ENCODE data around the gene SRC.

Gene SRC

GRCh38 chr20:37398750-37399621 is 53.0 kb downstream of the SRC start:
- DNase-seq: no peak

GRCh38 chr20:37401282-37401929 is 55.5 kb downstream of the SRC start:
- no peak for DNase-seq

DNA sequence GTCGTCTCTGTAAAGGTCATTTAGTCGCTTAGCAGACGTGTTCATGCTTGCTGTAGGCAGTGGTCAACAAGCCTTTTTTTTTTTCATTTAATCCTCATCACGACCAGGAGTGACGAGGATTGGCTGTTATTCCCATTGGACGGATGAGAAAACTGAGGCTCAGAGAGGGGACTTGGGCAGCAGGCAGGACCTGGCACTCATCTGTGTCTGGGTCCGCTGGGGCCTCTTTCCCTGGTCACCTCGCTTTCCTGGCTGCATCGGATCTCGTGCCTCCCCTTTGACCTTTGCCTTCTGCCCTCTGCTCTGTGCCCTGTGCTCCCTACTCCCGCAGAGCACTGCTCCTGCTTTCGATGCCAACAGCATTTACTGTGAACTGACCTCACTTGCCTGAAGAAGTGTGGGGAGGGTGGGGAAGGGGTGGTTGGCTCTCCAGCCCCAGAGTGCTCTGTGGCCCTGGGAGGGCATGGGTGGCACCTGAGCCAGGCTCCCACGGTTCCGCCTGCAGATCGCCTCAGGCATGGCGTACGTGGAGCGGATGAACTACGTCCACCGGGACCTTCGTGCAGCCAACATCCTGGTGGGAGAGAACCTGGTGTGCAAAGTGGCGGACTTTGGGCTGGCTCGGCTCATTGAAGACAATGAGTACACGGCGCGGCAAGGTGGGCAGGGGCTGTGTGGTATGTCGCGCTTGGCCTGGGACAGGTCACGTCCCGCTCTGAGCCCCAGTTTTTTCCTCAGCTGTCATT is 56.2 kb downstream of the SRC start:
- DNase-seq: no peak

GRCh38 chr20:37403107-37404033 is 57.4 kb downstream of the SRC start:
- DNase-seq: no peak

- no peak for DNase-seq
Observed at GRCh38 chr20:37404461-37404890, 58.5 kb downstream of the SRC start.

- DNase-seq: no peak
Observed at GRCh38 chr20:37405351-37405897, 59.5 kb downstream of the SRC start.

DNA sequence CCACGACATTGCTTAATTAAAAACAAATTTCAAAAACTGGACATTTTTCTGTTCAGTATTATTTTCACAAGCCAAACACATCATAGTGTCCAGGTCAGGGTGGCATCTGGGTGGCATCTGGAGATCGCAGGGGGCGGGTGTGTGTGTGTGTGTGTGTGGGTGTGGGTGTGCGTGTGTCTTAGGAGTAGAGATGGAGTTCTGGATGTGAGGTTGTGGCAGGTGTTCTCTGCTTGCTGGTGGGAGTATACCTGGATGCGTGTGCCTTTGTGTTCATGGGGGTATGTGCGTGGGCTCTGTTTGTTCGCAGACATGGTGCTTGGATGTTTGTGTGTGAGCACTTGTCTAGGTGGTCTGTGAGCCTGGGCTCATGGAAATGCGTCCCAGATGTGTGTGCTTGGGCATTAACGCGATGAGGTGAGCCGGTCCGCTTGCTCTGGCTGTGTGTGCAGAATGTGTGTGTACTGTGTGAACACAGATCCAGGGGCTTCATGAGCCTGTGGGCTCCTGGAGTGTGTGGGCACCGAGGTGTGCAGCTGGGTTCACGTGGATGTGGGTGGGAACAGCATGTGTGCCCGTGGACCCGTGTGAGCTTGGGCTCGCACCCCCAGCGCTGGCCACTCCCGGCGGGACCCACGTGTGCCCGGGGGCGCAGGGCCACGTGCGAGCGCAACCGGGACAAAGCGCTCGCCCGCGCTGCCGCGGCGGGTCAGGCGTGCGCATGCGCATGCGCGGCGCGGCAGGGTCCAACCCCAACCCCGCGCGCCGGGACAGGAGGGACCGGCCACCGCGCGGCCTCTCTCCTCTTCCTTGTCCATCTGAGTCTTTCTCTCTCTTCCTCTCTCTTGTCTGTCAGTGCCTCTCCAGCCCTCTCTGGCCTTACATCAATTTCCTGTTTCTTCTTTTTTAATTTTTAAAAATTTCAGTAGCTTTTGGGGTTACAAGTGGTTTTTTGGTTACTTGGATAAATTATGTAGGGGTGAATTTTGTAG is 60.4 kb downstream of the SRC start:
- DNase-seq: no peak

DNA sequence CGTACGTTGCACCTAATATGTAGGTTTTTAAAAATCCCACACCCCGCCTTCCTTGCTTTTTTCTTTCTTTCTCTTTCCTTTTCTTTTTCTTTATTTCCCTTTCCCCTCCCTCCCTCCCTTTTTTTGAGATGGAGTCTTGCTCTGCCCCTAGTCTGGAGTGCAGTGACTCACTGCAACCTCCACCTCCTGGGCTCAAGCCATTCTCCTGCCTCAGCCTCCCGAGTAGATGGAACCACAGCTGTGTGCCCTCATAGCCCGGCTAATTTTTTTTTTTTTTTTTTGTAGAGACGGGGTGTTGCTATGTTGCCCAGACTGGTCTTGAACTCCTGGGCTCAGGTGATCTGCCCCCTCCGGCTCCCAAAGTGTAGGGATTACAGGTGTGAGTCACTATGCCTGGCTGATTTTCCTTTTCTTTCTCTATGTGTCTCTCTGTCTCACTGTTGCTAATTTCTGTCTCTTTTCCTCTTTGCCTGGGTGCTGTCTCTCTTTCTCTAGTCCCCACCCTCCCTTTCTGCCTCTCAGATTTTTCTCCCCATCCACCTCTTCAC is 61.2 kb downstream of the SRC start:
- no peak for DNase-seq

DNA sequence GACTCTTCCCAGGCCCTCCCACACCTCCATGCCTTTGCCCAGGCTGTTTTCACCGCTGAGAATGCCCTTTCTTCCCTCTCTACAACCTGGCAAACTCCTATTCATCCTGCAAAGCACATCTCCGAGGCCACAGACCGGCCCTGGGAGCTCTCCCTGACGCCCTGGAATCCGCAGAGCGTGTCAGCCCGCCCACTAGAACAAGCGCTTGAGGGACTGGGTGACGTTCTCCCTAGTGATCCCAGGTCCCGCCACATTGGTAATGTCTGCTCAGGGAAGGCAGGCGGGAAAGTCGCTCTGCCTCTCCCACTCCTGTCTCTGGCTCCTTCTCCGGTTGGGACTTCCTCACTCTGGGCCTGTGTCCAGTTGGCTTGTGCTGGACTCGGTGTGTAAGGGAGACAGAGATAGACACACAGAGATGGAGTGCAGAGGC is 61.6 kb downstream of the SRC start:
- no peak for DNase-seq

GRCh38 chr20:37408302-37409193 is 62.6 kb downstream of the SRC start:
- DNase-seq: no peak

- no peak for DNase-seq
Observed at GRCh38 chr20:37411408-37412219, 65.7 kb downstream of the SRC start.

DNA sequence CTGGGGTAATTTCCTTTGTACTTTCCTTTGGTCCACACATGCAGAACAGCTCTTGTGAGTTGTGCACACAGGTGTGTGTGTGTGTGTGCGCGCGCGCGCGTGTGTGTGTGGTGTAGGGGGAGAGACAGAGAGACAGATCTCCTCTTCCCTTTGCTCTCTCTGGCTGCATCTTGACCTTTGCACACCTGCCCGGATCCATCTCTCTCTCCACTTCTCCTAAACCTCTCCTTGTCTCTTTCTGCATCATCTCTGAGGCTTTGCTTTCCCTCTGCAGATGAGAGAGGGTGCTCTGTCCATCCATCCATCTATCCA is 67.0 kb downstream of the SRC start:
- no peak for DNase-seq

DNA sequence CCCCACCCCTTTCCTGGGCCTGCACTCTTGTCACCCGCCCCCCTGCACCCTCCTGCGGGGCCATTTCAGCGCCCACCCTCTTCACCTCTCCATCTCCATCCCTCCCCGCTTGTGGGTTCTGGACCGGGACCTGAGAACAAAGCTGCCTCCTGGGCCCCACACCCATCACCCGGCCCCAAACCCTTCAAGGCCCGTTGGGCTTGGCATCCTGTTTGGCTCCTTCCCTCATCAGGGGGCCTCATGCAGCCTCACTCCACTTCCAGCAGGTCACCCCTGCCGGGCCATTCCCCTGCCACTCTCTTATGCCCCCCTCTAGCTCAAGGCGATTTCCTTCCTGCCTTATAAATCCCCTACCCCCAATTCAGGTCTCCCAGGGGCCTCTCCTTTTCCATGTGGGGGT is 67.4 kb downstream of the SRC start:
- no peak for DNase-seq

DNA sequence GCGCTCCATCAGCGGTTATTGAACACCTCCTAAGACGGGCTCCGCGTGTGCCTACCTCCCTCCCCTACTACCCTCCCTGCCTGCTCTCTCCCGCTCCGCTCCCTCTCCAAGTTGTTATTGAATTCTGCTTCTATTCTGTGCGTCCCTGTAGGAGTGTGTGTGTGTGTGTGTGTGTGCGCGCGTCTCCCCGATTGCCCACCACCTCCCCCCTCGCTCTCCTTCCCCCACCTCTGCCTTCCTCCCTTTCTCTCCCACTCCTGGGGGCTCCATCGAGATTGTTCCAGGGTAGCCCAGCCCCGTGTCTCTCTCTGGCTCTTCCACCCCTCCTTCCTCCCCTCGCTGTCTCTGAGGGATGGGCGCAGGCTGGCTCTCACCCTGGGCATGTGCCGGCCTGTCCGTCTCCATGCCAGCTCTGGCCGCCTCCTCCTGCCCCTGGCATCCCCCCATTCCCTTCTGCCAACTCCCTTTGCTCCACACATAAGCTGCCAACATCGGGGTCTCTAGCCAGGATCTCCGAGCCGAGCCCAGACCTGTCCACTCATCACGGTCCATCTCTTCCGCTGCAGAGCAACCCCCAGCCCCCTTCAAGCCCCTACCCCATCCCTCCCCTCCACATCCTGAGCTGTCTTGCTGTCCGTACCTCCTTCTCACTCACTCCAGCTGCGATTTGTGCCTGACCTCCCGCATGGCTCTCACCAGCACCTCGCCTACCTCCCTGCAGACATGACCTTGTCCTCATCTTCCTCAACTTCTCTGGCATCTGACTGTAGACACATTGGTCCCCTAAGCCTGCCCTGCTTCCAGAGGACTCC is 68.5 kb downstream of the SRC start:
- no peak for DNase-seq

- no peak for DNase-seq
Observed at GRCh38 chr20:37415118-37416085, 69.5 kb downstream of the SRC start.

GRCh38 chr20:37416100-37416847 is 70.3 kb downstream of the SRC start:
- no peak for DNase-seq

All from cerebellar nuclear complex (tissue), 1 donor.